Spleen (tissue), 7 donors: Measurements from ENCODE around the gene ENO2.

Experiments used
- CTCF ChIP-seq, 11 experiments: fragments of 200-600 bp in 7 of 11; fragments of 450-650 bp in 4 of 11; sonication (generic) in 4 of 11; IDR thresholded peaks in 8 of 11; conservative IDR thresholded peaks in 3 of 11; 1 replicate in 7 of 11; 2 replicates in 4 of 11; pipeline versions ENCODE4 v1.4.0 to v1.8.0; 2016 to 2021; ENCODE audit warnings: antibody characterized with exemption in 11 of 11, inconsistent platforms in 4 of 11, mild to moderate bottlenecking in 1 of 11
- POLR2A ChIP-seq, 3 donors: fragments of 450-650 bp; IDR thresholded peaks; one replicate each; pipeline ENCODE4 v1.5.1; 2017; ENCODE audit warnings: antibody characterized with exemption in 3 of 3, mild to moderate bottlenecking in 1 of 3
- donor health status: DM: no; HTN: no; CAD: no; lungs with moderate emphysema.
- donor health status: DM: no; HTN: no; CAD: no.
- donor health status: DM: no; HTN: no; CAD: no.

- no peak for TF ChIP-seq POLR2A (IDR thresholded peaks at IDR 0.05)
- no peak for TF ChIP-seq CTCF (IDR thresholded peaks at IDR 0.05 in 8 of 11, conservative IDR thresholded peaks at IDR 0.05 in 3 of 11)
Measured at GRCh38 chr12:6883683-6884082, 30.7 kb upstream of the ENO2 start.
